Measurements from ENCODE around the gene NAT9. TPM values are rescaled to one million over a fixed set of nuclear protein-coding genes. Genes with fewer than 3 reads are reported as not detected.

NAT9 gene
- total RNA-seq, 1 donor from 2014 or later, result 66.9 TPM

DNA sequence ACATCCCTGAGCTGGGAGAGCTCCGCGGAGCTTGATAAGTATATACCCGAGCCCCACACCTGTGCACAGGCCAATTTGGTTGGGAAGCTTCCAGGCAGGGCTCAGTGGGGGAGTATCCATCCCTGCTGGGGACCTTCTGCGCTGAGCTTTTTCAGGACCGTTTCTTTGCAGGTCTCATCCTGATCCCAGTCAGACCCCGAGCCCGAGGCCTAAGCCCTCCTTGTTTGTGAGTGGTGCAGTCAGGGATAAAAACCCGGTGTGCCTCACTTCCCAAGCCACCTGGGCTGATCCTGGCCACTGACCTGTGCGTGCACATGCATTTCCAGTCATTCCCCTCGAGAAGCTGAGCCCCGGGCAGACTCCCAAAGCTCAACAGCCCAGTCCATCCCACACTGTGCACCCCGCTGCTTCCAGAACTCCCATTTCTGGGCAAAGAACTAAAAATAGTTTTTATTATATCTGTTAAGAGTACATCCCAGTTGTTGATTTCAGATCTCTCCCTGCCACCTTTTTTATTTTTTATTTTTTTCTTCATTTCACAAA, 27.3 kb upstream of the NAT9 start:
- no peak overlapping the region for H3K27ac Mint-ChIP-seq (ENCODE audit: unreplicated experiment)
- no peak for TF ChIP-seq CTCF (conservative IDR thresholded peaks at IDR 0.05)
- H3K4me1 Mint-ChIP-seq, result no peaks in the 10 kb centered on the region
- no peak overlapping the region for H3K4me3 Mint-ChIP-seq
- H3K27me3 Mint-ChIP-seq (ENCODE audit: low read depth), result no peaks in the 10 kb centered on the region
- H3K9me3 Mint-ChIP-seq, result no peaks in the 10 kb centered on the region
- peaks cover 2% of the 10 kb centered on the region for H3K36me3 Mint-ChIP-seq (ENCODE audit: low read depth)
- no peak for DNase-seq (ENCODE audit: low read depth, low spot score)

DNA sequence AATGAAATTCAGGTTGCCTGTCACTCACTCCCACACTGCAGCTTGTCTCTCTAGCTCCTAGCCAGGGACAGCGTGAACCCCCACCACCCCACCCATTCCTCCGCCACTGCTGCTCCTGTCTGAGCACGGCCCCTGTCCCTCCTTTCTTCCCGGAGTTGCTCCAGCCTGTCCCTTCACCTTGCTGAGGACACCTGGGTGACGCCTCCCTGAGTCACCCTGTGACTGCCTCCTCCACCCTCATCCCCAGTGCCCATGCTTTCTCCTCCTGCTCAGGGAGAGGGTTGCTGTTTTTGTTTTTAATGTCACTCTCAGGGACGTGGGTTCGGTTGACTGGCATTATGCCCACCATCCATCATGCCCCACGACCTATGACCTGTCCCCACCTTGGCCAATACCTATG, 25.8 kb upstream of the NAT9 start:
- no peak for TF ChIP-seq CTCF (conservative IDR thresholded peaks at IDR 0.05)
- Mint-ChIP-seq H3K27ac (ENCODE audit: unreplicated experiment) (no peak overlapping the region), H3K27me3 (ENCODE audit: low read depth) (no peaks in the 10 kb centered on the region), H3K4me3 (no peak overlapping the region), H3K4me1 (no peaks in the 10 kb centered on the region), H3K9me3 (no peaks in the 10 kb centered on the region), H3K36me3 (ENCODE audit: low read depth) (peaks cover 2% of the 10 kb centered on the region)
- no peak for DNase-seq (ENCODE audit: low read depth, low spot score)

DNA sequence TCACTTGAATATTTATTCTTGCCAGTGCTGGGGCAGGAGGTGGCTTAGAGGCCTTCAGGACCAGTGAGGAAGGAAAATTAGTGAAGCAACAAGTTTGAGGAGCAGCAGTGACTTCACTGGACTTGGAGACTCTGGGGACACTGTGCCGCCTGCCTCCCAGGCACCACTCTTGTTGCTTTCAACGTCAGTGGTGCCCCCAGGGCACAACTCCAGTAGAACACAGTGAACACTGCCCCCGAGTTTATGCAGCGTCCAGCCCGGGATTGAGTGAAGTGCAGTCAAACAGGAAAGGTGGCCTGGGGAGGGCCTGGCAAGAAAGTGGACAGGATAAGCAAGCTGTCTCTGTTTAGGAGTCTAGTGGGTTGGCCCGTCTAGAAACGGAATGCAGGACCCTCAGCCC, 24.4 kb upstream of the NAT9 start:
- Mint-ChIP-seq H3K4me3 (no peak overlapping the region), H3K36me3 (ENCODE audit: low read depth) (peaks cover 2% of the 10 kb centered on the region), H3K4me1 (no peaks in the 10 kb centered on the region), H3K27ac (ENCODE audit: unreplicated experiment) (no peak overlapping the region), H3K9me3 (no peaks in the 10 kb centered on the region), H3K27me3 (ENCODE audit: low read depth) (no peaks in the 10 kb centered on the region)
- no peak for DNase-seq (ENCODE audit: low read depth, low spot score)
- TF ChIP-seq CTCF (conservative IDR thresholded peaks at IDR 0.05), result no peak

DNA sequence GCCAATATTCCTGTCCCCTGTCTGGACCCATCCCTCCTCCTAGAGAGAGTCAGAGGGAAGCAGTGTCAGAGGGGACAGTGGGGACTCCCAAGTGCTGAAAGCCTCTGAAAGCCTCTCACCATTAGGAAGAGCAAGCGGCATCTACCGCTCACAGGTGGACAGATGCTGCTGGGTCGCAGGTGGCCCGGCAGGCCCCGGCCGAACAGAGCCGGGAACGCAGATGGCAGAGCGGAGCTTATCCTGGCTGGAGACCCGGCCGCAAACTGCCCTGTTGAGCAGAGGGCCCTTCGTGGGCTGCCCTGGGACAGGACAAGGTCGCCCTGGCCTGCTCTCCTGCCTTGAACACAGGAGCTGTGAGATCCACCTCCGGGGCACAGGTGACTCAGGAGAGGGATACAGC, 23.0 kb upstream of the NAT9 start:
- no peaks in the 10 kb centered on the region for H3K9me3 Mint-ChIP-seq
- H3K27ac Mint-ChIP-seq (ENCODE audit: unreplicated experiment), result no peak overlapping the region
- no peak for DNase-seq (ENCODE audit: low read depth, low spot score)
- TF ChIP-seq CTCF (conservative IDR thresholded peaks at IDR 0.05), result no peak
- H3K36me3 Mint-ChIP-seq (ENCODE audit: low read depth), result peaks cover 2% of the 10 kb centered on the region
- H3K4me1 Mint-ChIP-seq, result no peaks in the 10 kb centered on the region
- H3K27me3 Mint-ChIP-seq (ENCODE audit: low read depth), result no peaks in the 10 kb centered on the region
- H3K4me3 Mint-ChIP-seq, result no peak overlapping the region

DNA sequence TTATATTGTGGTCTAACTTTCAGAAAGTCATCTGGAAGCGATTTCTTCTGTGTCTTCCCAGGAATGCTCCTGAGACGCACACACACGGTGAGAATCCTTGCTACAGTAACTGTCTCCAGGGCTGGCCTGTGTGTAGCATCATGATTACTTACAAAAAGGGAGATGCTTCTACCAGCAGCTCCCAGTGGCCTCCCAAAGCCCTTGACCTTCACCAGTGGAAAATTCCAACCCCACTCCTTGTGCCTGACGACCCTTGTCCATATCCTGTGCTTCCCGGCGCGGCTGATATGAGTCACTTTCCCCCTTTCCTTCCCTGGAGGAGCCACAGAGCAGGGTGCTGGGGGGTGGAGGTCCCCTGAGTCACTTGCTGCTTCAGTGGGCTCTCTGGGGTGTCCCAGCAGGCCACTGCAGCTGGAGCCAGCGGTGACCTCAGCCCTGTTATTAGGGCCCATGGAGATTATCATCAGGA, 22.1 kb upstream of the NAT9 start:
- H3K4me3 Mint-ChIP-seq, result no peak overlapping the region
- peaks cover 2% of the 10 kb centered on the region for H3K36me3 Mint-ChIP-seq (ENCODE audit: low read depth)
- H3K27ac Mint-ChIP-seq (ENCODE audit: unreplicated experiment), result peak overlapping the region; percentile 35
- no peak for DNase-seq (ENCODE audit: low read depth, low spot score)
- no peak for TF ChIP-seq CTCF (conservative IDR thresholded peaks at IDR 0.05)
- no peaks in the 10 kb centered on the region for H3K9me3 Mint-ChIP-seq
- H3K4me1 Mint-ChIP-seq, result no peaks in the 10 kb centered on the region
- no peaks in the 10 kb centered on the region for H3K27me3 Mint-ChIP-seq (ENCODE audit: low read depth)
